OCI-LY7 (cell line): Measurements from ENCODE around the gene KLHDC10. TPM values are rescaled to one million over a fixed set of nuclear protein-coding genes. Genes with fewer than 3 reads are reported as not detected.
A peak's percentile ranks its signal among the peaks of the same experiment; 100 is the strongest.

Experiments used
- BruUV-seq: library from RNA; stranded (reverse); fragments of 400-500 nt; replicated peaks from 2 replicates; lab custom pipeline; 2021; lab: Mats Ljungman, UMichigan
- CTCF ChIA-PET: fragments of 300-600 bp; sonication (Branson Sonifier 250); formaldehyde crosslinking; loops from one replicate; lab custom pipeline; 2022; ENCODE audit warnings: antibody characterized with exemption; ENCODE audit not compliant: unreplicated experiment; lab: Charles Lee
- POLR2A ChIA-PET: fragments of 300-600 bp; sonication (Branson Sonifier 250); formaldehyde crosslinking; loops from one replicate; lab custom pipeline; 2022; ENCODE audit warnings: antibody characterized with exemption; lab: Charles Lee
- DNase-seq: peaks from one replicate; pipeline ENCODE4 v3.0.0-alpha.2; 2015; ENCODE audit warnings: low spot score
- H2AFZ ChIP-seq: fragments of 200-600 bp; sonication (generic), shearing (Covaris generic); 2 replicates; pipeline ENCODE4 v1.6.1; 2014; ENCODE audit warnings: mild to moderate bottlenecking, antibody characterized with exemption, low read length, moderate library complexity
- H3K27ac ChIP-seq: fragments of 200-600 bp; sonication (generic); 2 replicates; pipeline ENCODE4 v1.5.1; 2014; ENCODE audit warnings: mixed run types, low read depth, mild to moderate bottlenecking, moderate library complexity, low read length, inconsistent platforms; ENCODE audit not compliant: poor library complexity, severe bottlenecking
- H3K36me3 ChIP-seq: fragments of 200-600 bp; sonication (generic); 2 replicates; pipeline ENCODE4 v1.6.1; 2014; ENCODE audit warnings: mild to moderate bottlenecking, antibody characterized with exemption, low read length, moderate library complexity, mixed read lengths; ENCODE audit not compliant: insufficient read depth
- H3K4me1 ChIP-seq: fragments of 200-600 bp; sonication (generic); 2 replicates; pipeline ENCODE4 v1.5.1; 2014; ENCODE audit warnings: mild to moderate bottlenecking, low read length; ENCODE audit not compliant: insufficient read depth, poor library complexity, severe bottlenecking
- H3K4me2 ChIP-seq: fragments of 200-600 bp; sonication (generic); 2 replicates; pipeline ENCODE4 v1.6.1; 2014; ENCODE audit warnings: mild to moderate bottlenecking, low read length
- H3K4me3 ChIP-seq: fragments of 200-600 bp; sonication (generic); 2 replicates; pipeline ENCODE4 v1.5.1; 2014; ENCODE audit warnings: mild to moderate bottlenecking, low read depth, low read length; ENCODE audit not compliant: poor library complexity, severe bottlenecking
- H3K79me2 ChIP-seq: fragments of 200-600 bp; sonication (generic); 2 replicates; pipeline ENCODE4 v1.6.1; 2016; ENCODE audit warnings: low read depth, mild to moderate bottlenecking, low read length, moderate library complexity, mixed read lengths; ENCODE audit not compliant: insufficient read depth
- H3K9me2 ChIP-seq: fragments of 200-600 bp; sonication (generic); 2 replicates; pipeline ENCODE4 v1.6.1; 2016; ENCODE audit warnings: mild to moderate bottlenecking, low read length, mixed read lengths; ENCODE audit not compliant: insufficient read depth
- H3K9me3 ChIP-seq: fragments of 200-600 bp; sonication (generic); 2 replicates; pipeline ENCODE4 v1.6.1; 2014; ENCODE audit warnings: mild to moderate bottlenecking, mixed run types, low read length, mixed read lengths
- H4K20me1 ChIP-seq: fragments of 200-600 bp; sonication (generic); 2 replicates; pipeline ENCODE4 v1.6.1; 2014; ENCODE audit warnings: mild to moderate bottlenecking, antibody characterized with exemption, low read length, moderate library complexity, mixed read lengths; ENCODE audit not compliant: insufficient read depth
- CTCF ChIP-seq: fragments of 200-600 bp; sonication (generic); conservative IDR thresholded peaks from 2 replicates; pipeline ENCODE4 v1.5.1; 2014; ENCODE audit warnings: mild to moderate bottlenecking, antibody characterized with exemption, low read length, moderate library complexity, mixed read lengths
- EZH2phosphoT487 ChIP-seq: fragments of 200-600 bp; sonication (generic); IDR thresholded peaks from 2 replicates; pipeline ENCODE4 v1.6.1; 2018; ENCODE audit warnings: low read depth, borderline replicate concordance, mild to moderate bottlenecking, mixed run types, antibody characterized with exemption, low read length, moderate library complexity, mixed read lengths
- intact Hi-C: fragments of 100-400 bp; cut with micrococcal nuclease; formaldehyde crosslinking; loops from one replicate; pipeline ENCODE4 v1.10.0; 2022; ENCODE audit not compliant: unreplicated experiment
- total RNA-seq, 2 experiments: library from RNA; depleted of rRNA in 1 of 2; stranded (reverse); fragments of >200 nt in 1 of 2; shearing (Covaris generic) in 1 of 2; gene quantifications; 2 replicates each; pipeline ENCODE4 v1.2.3, GENCODE V29; 2014 to 2022

KLHDC10 gene
- total RNA-seq, 2 experiments from 2014 or later = 15.9 to 21.2 TPM

GRCh38 chr7:130090745-130091532 lies 20.6 kb downstream of the KLHDC10 start:
- peaks cover 4% of the 10 kb centered on the region; the same call in 1 of the 2 replicates for H3K36me3 ChIP-seq
- POLR2A ChIA-PET = interaction anchor here (0.6 kb wide), 1 partner anchor 24 kb away, joined by 3 read pairs; no protein-coding TSS in a partner anchor
- no peak for TF ChIP-seq CTCF
- no peak for TF ChIP-seq EZH2phosphoT487
- no peaks in the 10 kb centered on the region for H3K9me3 ChIP-seq
- BruUV-seq = no TSS peak
- no peaks in the 10 kb centered on the region; the same call in 1 of the 2 replicates for H4K20me1 ChIP-seq
- no peak overlapping the region for H2AFZ ChIP-seq
- no peak overlapping the region for H3K4me3 ChIP-seq
- DNase-seq = no peak
- peaks cover 25% of the 10 kb centered on the region for H3K4me1 ChIP-seq
- H3K4me2 ChIP-seq = no peak overlapping the region
- no peaks in the 10 kb centered on the region for H3K9me2 ChIP-seq
- H3K27ac ChIP-seq = no peak overlapping the region
- peaks cover 46% of the 10 kb centered on the region; the same call in 1 of the 2 replicates for H3K79me2 ChIP-seq
- CTCF ChIA-PET = no interaction called here
- intact Hi-C loops = no loop called here

- Histone ChIP-seq H3K9me3 (no peaks in the 10 kb centered on the region), H3K36me3 (peaks cover 7% of the 10 kb centered on the region; the same call in 1 of the 2 replicates), H3K79me2 (peaks cover 36% of the 10 kb centered on the region; the same call in 1 of the 2 replicates), H3K4me1 (peaks cover 25% of the 10 kb centered on the region), H3K4me3 (peak overlapping the region; percentile 35), H3K4me2 (peak overlapping the region; percentile 70), H4K20me1 (no peaks in the 10 kb centered on the region; the same call in 1 of the 2 replicates), H3K27ac (peak overlapping the region; percentile 23), H3K9me2 (no peaks in the 10 kb centered on the region), H2AFZ (peak overlapping the region; percentile 6; the same call in 1 of the 2 replicates)
- POLR2A ChIA-PET = interaction anchor here (0.6 to 0.9 kb wide), 3 partner anchors 10 to 482 kb away, joined by 3 read pairs; no protein-coding TSS in a partner anchor
- CTCF ChIA-PET = no interaction called here
- no TSS peak for BruUV-seq
- intact Hi-C loops = no loop called here
- TF ChIP-seq EZH2phosphoT487 (no peak), CTCF (no peak)
- no peak for DNase-seq
Measured at GRCh38 chr7:130091999-130092398, 21.7 kb downstream of the KLHDC10 start.
